Aorta (tissue), 5 donors: ENCODE data around the gene ADCY1. TPM values are rescaled to one million over a fixed set of nuclear protein-coding genes. Genes with fewer than 3 reads are reported as not detected.

ENCODE experiments used
- ATAC-seq: fragments of 200-7000 bp; cut with Tn5 transposase; one replicate; pipeline ENCODE4 v1.9.1; 2022; ENCODE audit warnings: moderate library complexity; ENCODE audit not compliant: low FRiP score
- DNase-seq, 2 donors: peaks; one replicate each; pipeline ENCODE4 v3.0.0-alpha.2; 2020
- H3K27ac ChIP-seq, 2 donors: one replicate each; pipeline ENCODE4 v1.5.1; 2013; ENCODE audit warnings: low read length in 2 of 2, mild to moderate bottlenecking in 2 of 2, moderate library complexity in 2 of 2, control low read depth in 1 of 2, inconsistent platforms in 1 of 2, low read depth in 1 of 2
- H3K27me3 ChIP-seq, 2 donors: one replicate each; pipeline ENCODE4 v1.6.1; 2013; ENCODE audit warnings: control low read depth in 1 of 2, low read length in 1 of 2, mild to moderate bottlenecking in 1 of 2, moderate library complexity in 1 of 2; ENCODE audit not compliant: insufficient read depth in 2 of 2, control insufficient read depth in 1 of 2
- H3K36me3 ChIP-seq, 2 donors: one replicate each; pipeline ENCODE4 v1.6.1; 2013; ENCODE audit warnings: control low read depth in 1 of 2, low read length in 1 of 2, mild to moderate bottlenecking in 1 of 2; ENCODE audit not compliant: insufficient read depth in 2 of 2, control insufficient read depth in 1 of 2
- H3K4me1 ChIP-seq, 2 donors: one replicate each; pipeline ENCODE4 v1.6.1; 2013; ENCODE audit warnings: low read length in 2 of 2, control low read depth in 1 of 2, mild to moderate bottlenecking in 1 of 2, moderate library complexity in 1 of 2; ENCODE audit not compliant: insufficient read depth in 2 of 2, control insufficient read depth in 1 of 2
- H3K4me3 ChIP-seq, 2 donors: one replicate each; pipeline ENCODE4 v1.5.1; 2013; ENCODE audit warnings: low read length in 2 of 2, control low read depth in 1 of 2, mild to moderate bottlenecking in 1 of 2
- H3K9me3 ChIP-seq: one replicate; pipeline ENCODE4 v1.6.1; 2013; ENCODE audit warnings: mild to moderate bottlenecking, low read length; ENCODE audit not compliant: control insufficient read depth
- WGBS, 2 donors: extraction: QIAGEN DNeasy Blood & Tissue Kit; methylation state at CpG; one replicate each; pipeline ENCODE4 v1.1.7; 2013; 5-methylcytosine and 5-hydroxymethylcytosine counted together
- intact Hi-C, 2 donors: fragments of 100-400 bp; cut with DNase I; formaldehyde crosslinking; loops; one replicate each; pipeline versions ENCODE4 v1.14.2 to v1.15.0; 2022
- polyA plus RNA-seq, 2 donors: library from polyadenylated mRNA; stranded (reverse); fragments of 200-250 nt; gene quantifications; one replicate each; pipeline ENCODE4 v1.2.3, GENCODE V29; 2013
- total RNA-seq, 2 donors: library from RNA; stranded (reverse); fragmentation: NEBNext Ultra II Directional; extraction: Animal tissue kit (Norgen Biotek cat#: 25700); gene quantifications; one replicate each; pipeline ENCODE4 v1.2.1, GENCODE V29; 2021
- donor health status: healthy with polysubstance abuse.
- donor health status: Bipolar disorder and iron deficiency.
- donor health status: DM: no; HTN: no; CAD: no.
- donor health status: DM: no; HTN: no; CAD: no.
- donor health status: DM: yes; HTN: yes; CAD: no.

Gene ADCY1
- total and polyA plus RNA-seq, 4 donors = 0.20 to 5.8 (median 1.8) TPM

DNA sequence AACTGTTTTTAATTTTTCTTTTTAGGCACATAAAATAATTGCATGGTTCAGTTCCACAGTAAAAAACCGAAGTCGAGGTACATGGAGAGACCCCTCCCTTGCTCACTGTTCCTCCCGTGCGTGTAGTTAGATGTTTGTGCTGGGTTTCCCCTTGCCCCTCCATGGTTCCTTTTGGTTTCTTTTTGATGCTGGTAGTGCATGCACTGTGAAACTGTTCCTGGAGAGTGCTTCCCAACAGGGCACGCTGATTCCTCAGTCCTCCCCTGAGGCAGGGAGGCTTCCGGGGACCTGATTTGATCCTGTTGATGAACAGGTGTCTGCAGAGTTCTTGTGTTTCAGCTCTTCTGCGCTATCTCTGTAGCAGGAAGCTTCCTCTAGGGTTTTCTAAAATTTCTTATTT is 69.5 kb downstream of the ADCY1 start:
- intact Hi-C loops = no loop called here
- Histone ChIP-seq H3K4me1 (no peaks in the 10 kb centered on the region), H3K4me3 (no peak overlapping the region), H3K36me3 (no peaks in the 10 kb centered on the region), H3K9me3 (no peaks in the 10 kb centered on the region), H3K27ac (no peak overlapping the region), H3K27me3 (no peaks in the 10 kb centered on the region)
- DNase-seq = no peak
- ATAC-seq = no peak
- WGBS, 2 donors = 83 to 86% methylated on average over 7 of the region's 7 CpGs

DNA sequence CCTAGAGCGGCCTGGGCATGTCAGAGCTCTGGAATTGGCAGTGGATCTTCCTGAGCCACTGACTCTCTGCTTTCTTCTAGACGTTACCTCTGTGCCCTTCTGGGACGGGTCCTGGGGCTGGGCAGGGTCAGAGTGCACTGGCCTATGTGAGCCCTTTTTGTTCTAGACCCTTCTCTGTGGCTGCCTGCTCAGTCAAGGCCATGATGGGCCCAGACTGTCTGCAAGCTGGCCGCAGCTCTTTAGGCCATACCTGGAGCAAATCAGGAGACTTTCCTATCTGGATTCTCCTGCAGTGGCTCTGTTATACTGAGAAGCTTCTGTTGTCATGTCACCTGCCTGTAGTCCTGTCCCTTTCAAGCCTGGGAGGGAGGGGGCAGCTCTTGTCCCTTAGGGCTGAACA is 70.1 kb downstream of the ADCY1 start:
- H3K9me3 ChIP-seq = no peaks in the 10 kb centered on the region
- no peak overlapping the region for H3K27ac ChIP-seq
- intact Hi-C loops = no loop called here
- WGBS, 2 donors = 89 to 90% methylated on average over 4 of the region's 4 CpGs
- H3K36me3 ChIP-seq = no peaks in the 10 kb centered on the region
- ATAC-seq = no peak
- no peaks in the 10 kb centered on the region for H3K27me3 ChIP-seq
- DNase-seq = no peak
- no peak overlapping the region for H3K4me3 ChIP-seq
- no peaks in the 10 kb centered on the region for H3K4me1 ChIP-seq

DNA sequence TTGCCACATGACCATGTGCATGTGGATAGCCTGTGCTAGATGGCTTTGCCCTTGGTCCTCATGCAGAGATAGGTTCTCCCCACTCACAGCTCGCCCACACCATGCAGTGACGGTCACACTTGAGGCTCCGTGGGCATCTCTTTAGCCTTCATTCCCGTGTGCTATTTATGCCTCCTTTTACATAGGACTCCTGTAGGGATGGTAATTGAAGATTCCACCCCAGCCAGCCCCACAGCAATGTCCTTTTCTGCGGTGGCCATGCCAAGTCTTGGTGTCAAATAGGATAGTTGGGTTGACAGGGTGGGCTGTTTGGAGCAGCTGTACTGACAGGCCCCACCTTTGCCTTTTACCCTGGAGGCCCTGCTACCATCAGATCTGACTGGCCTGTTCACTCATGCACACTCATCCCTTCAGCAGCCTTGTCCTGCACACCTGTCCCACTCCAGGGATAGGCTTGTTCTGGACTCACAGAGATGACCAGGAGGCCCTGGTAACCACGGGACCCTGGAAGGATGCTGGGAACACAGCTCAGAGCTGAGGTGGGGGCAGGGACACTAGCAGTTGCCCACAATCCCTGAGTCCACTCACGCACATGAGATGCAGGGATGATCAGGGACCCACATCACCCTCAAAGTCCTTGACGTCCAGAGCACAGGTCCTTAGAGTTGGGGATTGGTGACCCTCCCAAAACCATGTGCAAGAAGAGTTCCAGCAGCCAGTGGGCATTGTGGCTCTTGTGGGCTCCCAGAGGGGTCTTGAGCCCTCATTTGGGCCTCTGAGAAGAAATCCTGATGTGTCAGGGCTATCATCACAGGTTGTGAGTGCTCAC is 71.2 kb downstream of the ADCY1 start:
- intact Hi-C loops = no loop called here
- WGBS, 2 donors = 87 to 88% methylated on average over 8 of the region's 8 CpGs
- Histone ChIP-seq H3K27me3 (no peaks in the 10 kb centered on the region), H3K27ac (no peak overlapping the region), H3K9me3 (no peaks in the 10 kb centered on the region), H3K36me3 (no peaks in the 10 kb centered on the region), H3K4me1 (no peaks in the 10 kb centered on the region), H3K4me3 (no peak overlapping the region)
- ATAC-seq (no peak), DNase-seq (no peak)

DNA sequence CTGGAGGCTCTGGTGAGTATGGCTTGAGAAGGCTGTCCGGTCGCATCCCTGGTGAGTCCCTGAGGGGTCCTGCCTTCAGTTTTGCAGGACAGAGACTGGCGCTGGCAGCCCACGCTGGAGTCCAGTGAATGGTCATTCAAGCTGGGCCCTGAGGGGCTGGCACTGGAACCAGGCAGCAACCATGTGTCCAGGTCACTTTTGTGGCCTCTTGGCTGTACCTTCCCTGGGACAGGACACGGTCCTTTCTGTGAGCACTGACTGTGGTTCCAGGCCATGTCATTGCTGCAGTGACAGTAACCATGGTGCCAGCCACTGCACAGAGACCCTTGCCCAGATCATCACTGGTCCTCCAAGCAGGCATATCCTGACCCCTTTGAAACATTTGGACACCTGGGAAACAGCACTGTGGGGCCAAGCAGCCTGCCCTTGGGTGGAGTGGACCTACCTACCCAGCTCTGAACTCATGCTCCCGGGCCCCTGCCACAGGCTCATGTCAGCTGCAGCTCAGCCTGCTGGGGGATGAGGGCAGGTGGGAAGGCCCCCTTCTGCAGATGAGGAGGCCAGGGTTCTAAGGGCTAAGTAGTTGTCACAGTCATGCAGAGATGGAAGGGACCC is 72.1 kb downstream of the ADCY1 start:
- Histone ChIP-seq H3K4me3 (no peak overlapping the region), H3K9me3 (no peaks in the 10 kb centered on the region), H3K4me1 (no peaks in the 10 kb centered on the region), H3K27ac (no peak overlapping the region), H3K36me3 (no peaks in the 10 kb centered on the region), H3K27me3 (no peaks in the 10 kb centered on the region)
- no peak for ATAC-seq
- WGBS, 2 donors = 90 to 95% methylated on average over 6 of the region's 6 CpGs
- DNase-seq = no peak
- intact Hi-C loops = no loop called here

DNA sequence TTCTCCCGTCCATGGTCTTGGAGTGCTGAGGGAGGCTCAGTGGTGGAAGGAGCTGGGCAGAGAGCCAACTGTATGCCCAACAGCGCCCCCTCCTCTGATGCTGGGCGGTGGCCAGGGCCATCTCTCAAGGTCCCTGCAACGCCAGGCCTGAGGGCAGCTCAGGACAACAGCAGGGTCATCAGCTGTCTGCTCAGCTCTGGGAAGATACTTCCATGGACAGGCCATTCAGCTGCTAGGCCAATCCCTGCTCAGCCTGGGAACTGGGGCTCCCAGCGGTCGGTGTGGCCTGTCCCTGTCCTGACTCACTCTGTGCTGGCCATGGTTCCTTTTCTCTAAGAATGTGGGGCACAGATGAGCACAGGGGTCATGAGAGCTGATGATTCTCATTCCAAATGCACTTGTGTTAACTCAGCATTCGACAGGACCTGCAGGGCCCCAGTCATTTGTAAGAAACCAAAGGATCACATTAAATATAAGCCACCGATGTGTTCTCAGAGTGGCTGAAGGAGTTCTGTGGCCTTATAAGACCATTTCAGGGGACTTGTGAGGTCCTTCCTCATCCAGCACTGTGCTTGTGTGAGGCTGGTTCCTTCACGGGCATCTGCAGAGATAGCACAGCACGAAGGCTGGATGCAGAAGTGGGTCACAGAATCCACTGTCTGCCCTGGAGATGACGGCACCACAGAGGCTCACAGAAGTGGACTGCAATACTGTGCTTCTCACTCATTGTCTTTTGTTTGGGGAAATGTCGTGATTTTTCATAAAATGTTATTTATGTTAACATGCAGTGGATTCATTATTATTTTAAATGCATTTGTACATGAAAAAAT is 73.0 kb downstream of the ADCY1 start:
- Histone ChIP-seq H3K27me3 (no peaks in the 10 kb centered on the region), H3K36me3 (no peaks in the 10 kb centered on the region), H3K4me1 (no peaks in the 10 kb centered on the region), H3K9me3 (no peaks in the 10 kb centered on the region), H3K4me3 (no peak overlapping the region), H3K27ac (no peak overlapping the region)
- DNase-seq = no peak
- intact Hi-C loops = no loop called here
- WGBS, 2 donors = 71 to 74% methylated on average over 12 of the region's 12 CpGs
- ATAC-seq = no peak

DNA sequence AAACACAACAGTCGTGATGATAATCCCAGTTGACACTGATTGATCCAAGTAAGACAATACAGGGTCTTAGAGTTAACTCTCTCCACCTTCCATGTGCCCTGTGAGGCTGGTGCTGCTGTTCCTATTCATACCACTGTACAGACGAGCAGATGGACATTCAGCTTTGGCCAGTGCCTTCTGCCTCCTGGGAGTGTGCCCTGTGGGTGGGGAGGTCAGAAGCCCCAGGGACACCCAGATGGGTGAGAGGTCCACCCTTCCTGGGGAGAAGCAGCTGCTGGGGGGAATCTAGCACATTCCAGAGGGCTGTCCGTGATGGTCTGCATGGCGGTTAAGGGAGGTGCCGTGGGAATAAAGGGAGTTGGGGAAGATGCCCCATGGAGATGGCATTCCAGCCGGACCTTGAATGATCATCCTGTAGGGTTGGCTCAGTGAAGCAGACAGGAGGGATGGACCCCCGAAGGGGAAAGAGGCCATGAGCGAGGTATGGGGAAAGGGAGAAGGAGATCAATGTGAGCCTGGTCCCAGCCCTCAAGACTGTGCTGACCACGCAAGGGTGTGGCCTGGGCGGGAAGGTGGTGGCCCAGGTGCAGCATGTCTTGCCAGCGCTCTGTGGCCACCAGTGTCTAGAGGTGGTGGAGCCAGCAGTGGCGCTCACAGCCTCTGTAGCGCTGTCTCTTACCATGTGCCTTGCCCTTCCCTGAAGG is 74.0 kb downstream of the ADCY1 start:
- H3K4me3 ChIP-seq = no peak overlapping the region
- no peak for DNase-seq
- no peaks in the 10 kb centered on the region for H3K36me3 ChIP-seq
- H3K27ac ChIP-seq = no peak overlapping the region
- H3K4me1 ChIP-seq = no peaks in the 10 kb centered on the region
- no peak for ATAC-seq
- 82 to 91% methylated on average over 13 of the region's 13 CpGs for WGBS, 2 donors
- H3K27me3 ChIP-seq = no peaks in the 10 kb centered on the region
- intact Hi-C loops = no loop called here
- no peaks in the 10 kb centered on the region for H3K9me3 ChIP-seq

DNA sequence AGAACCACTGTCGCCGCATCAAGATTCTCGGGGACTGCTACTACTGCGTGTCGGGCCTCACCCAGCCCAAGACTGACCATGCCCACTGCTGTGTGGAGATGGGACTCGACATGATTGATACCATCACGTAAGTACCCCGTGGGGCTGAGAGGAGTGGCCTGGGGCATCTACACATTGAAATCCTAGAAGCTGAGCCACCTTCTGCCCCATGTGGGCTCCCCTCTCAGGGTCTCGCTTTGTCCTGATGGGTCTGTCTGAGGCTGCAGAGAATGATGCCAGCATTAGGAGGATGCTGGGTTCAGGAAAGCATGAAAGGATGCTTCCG is 74.5 kb downstream of the ADCY1 start:
- intact Hi-C loops = no loop called here
- H3K9me3 ChIP-seq = no peaks in the 10 kb centered on the region
- H3K4me3 ChIP-seq = no peak overlapping the region
- WGBS, 2 donors = 94% methylated on average over 10 of the region's 10 CpGs
- ATAC-seq (no peak), DNase-seq (no peak)
- H3K27me3 ChIP-seq = no peaks in the 10 kb centered on the region
- no peaks in the 10 kb centered on the region for H3K4me1 ChIP-seq
- H3K36me3 ChIP-seq = no peaks in the 10 kb centered on the region
- no peak overlapping the region for H3K27ac ChIP-seq

DNA sequence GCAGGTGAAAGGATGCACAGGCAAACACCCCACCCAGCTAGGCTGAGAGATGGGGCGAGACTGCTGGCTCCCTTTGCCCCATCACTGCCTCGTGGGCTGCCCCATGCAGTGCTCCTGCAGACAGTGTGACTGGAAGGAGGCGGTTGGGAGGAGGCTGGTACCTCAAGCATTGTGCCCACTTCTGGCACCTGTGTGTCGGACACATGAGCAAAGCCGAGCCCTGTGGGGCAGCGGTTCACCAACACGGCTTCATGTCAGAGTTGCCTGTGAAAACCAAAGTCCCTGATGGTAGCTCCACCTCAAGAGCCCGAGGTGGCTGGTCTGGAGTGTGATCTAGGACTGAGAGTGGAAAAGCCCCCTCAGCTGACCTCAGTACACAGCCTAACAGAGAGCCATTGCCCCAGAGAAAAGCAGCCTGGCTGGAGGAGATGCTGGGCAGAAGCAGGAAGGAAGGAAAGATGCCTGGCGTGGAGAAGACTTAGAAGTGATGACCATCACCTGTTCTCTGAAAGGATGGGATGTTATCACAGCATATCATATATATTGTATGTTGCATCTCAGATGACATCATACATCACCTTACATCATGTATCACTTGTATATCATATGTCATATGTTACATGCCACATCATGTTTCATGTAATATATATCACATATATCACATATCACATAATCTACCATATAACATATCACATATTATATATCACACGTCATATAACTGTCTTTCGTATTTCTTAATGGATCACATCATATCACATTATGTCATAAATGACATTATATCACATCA is 75.6 kb downstream of the ADCY1 start:
- intact Hi-C loops = no loop called here
- H3K9me3 ChIP-seq = no peaks in the 10 kb centered on the region
- no peaks in the 10 kb centered on the region for H3K36me3 ChIP-seq
- no peak for DNase-seq
- H3K27me3 ChIP-seq = no peaks in the 10 kb centered on the region
- no peak for ATAC-seq
- no peaks in the 10 kb centered on the region for H3K4me1 ChIP-seq
- H3K4me3 ChIP-seq = no peak overlapping the region
- 89 to 90% methylated on average over 11 of the region's 11 CpGs for WGBS, 2 donors
- no peak overlapping the region for H3K27ac ChIP-seq
